Activated naive CD4-positive, alpha-beta T cell treated with anti-CD3 and anti-CD28 coated beads, Interleukin-2, amount 10 ng/mL, durations not matched to agents 7 days and 5 days (primary cell): ENCODE results near the gene ORM2.

Source experiments
- CTCF ChIA-PET: fragments of 350-600 bp; sonication (Branson Sonifier 250); formaldehyde crosslinking; loops from one replicate; lab custom pipeline; 2021; ENCODE audit warnings: antibody characterized with exemption; lab: Charles Lee
- DNase-seq: peaks from one replicate; pipeline ENCODE4 v3.0.0-alpha.2; 2020
- H3K27ac Mint-ChIP-seq: one replicate; pipeline ENCODE4 v1.8.0; 2021; ENCODE audit warnings: mild to moderate bottlenecking, moderate library complexity, mixed read lengths
- H3K27me3 Mint-ChIP-seq: one replicate; pipeline ENCODE4 v1.8.0; 2021; ENCODE audit warnings: mild to moderate bottlenecking, mixed read lengths
- H3K36me3 Mint-ChIP-seq: one replicate; pipeline ENCODE4 v1.8.0; 2021; ENCODE audit warnings: mixed read lengths
- H3K4me1 Mint-ChIP-seq: one replicate; pipeline ENCODE4 v1.8.0; 2021; ENCODE audit warnings: mixed read lengths
- H3K4me3 Mint-ChIP-seq: one replicate; pipeline ENCODE4 v1.8.0; 2021; ENCODE audit warnings: mild to moderate bottlenecking, moderate library complexity, mixed read lengths
- H3K9me3 Mint-ChIP-seq: one replicate; pipeline ENCODE4 v1.8.0; 2021; ENCODE audit warnings: mixed read lengths

Gene ORM2

GRCh38 chr9:114301798-114302565 lies 27.7 kb upstream of the ORM2 start:
- CTCF ChIA-PET: no interaction called here
- Mint-ChIP-seq H3K27ac (no peak overlapping the region), H3K27me3 (peaks cover 16% of the 10 kb centered on the region), H3K4me1 (no peaks in the 10 kb centered on the region), H3K4me3 (no peak overlapping the region), H3K36me3 (no peaks in the 10 kb centered on the region), H3K9me3 (no peaks in the 10 kb centered on the region)
- DNase-seq: no peak

- H3K4me3 Mint-ChIP-seq: no peak overlapping the region
- DNase-seq: no peak
- H3K27ac Mint-ChIP-seq: no peak overlapping the region
Measured at GRCh38 chr9:114302727-114303126, 26.9 kb upstream of the ORM2 start.

GRCh38 chr9:114303571-114303970 lies 26.1 kb upstream of the ORM2 start:
- H3K4me3 Mint-ChIP-seq: no peak overlapping the region
- no peak for DNase-seq
- H3K9me3 Mint-ChIP-seq: no peaks in the 10 kb centered on the region
- H3K36me3 Mint-ChIP-seq: no peaks in the 10 kb centered on the region
- H3K27ac Mint-ChIP-seq: no peak overlapping the region
- H3K4me1 Mint-ChIP-seq: no peaks in the 10 kb centered on the region
- peaks cover 20% of the 10 kb centered on the region for H3K27me3 Mint-ChIP-seq
- CTCF ChIA-PET: interaction anchor here (0.8 to 1.4 kb wide), 2 partner anchors 88 to 350 kb away, joined by 3 to 4 read pairs; no protein-coding TSS in a partner anchor

More at GRCh38 chr9:114302727-114303126, 26.9 kb upstream of the ORM2 start:
- Mint-ChIP-seq H3K27me3 (peaks cover 20% of the 10 kb centered on the region), H3K9me3 (no peaks in the 10 kb centered on the region), H3K4me1 (no peaks in the 10 kb centered on the region), H3K36me3 (no peaks in the 10 kb centered on the region)
- CTCF ChIA-PET: interaction anchor here (0.8 kb wide), 1 partner anchor 88 kb away, joined by 3 read pairs; no protein-coding TSS in a partner anchor

- CTCF ChIA-PET: interaction anchor here (1.2 to 1.4 kb wide), 2 partner anchors 146 to 349 kb away, joined by 3 to 4 read pairs; no protein-coding TSS in a partner anchor
- H3K36me3 Mint-ChIP-seq: no peaks in the 10 kb centered on the region
- no peak overlapping the region for H3K4me3 Mint-ChIP-seq
- H3K9me3 Mint-ChIP-seq: no peaks in the 10 kb centered on the region
- H3K4me1 Mint-ChIP-seq: no peaks in the 10 kb centered on the region
- peaks cover 20% of the 10 kb centered on the region for H3K27me3 Mint-ChIP-seq
- no peak overlapping the region for H3K27ac Mint-ChIP-seq
- no peak for DNase-seq
Measured at GRCh38 chr9:114303977-114304376, 25.7 kb upstream of the ORM2 start.

- peaks cover 20% of the 10 kb centered on the region for H3K27me3 Mint-ChIP-seq
- no peak overlapping the region for H3K4me3 Mint-ChIP-seq
Measured at GRCh38 chr9:114304416-114305188, 25.1 kb upstream of the ORM2 start.

GRCh38 chr9:114307899-114308267 lies 21.8 kb upstream of the ORM2 start:
- H3K4me3 Mint-ChIP-seq: no peak overlapping the region
- peaks cover 20% of the 10 kb centered on the region for H3K27me3 Mint-ChIP-seq
- no peaks in the 10 kb centered on the region for H3K9me3 Mint-ChIP-seq
- CTCF ChIA-PET: interaction anchor here (1.6 kb wide), 1 partner anchor 13 kb away, joined by 3 read pairs; no protein-coding TSS in a partner anchor
- H3K27ac Mint-ChIP-seq: no peak overlapping the region
- no peaks in the 10 kb centered on the region for H3K4me1 Mint-ChIP-seq
- DNase-seq: no peak
- H3K36me3 Mint-ChIP-seq: no peaks in the 10 kb centered on the region

More at GRCh38 chr9:114304416-114305188, 25.1 kb upstream of the ORM2 start:
- no peak for DNase-seq
- CTCF ChIA-PET: interaction anchor here (0.9 to 1.4 kb wide), 3 partner anchors 146 to 348 kb away, joined by 3 to 4 read pairs (median 3); no protein-coding TSS in a partner anchor
- Mint-ChIP-seq H3K4me1 (no peaks in the 10 kb centered on the region), H3K9me3 (no peaks in the 10 kb centered on the region), H3K36me3 (no peaks in the 10 kb centered on the region), H3K27ac (no peak overlapping the region)

- no peak overlapping the region for H3K27ac Mint-ChIP-seq
- H3K9me3 Mint-ChIP-seq: no peaks in the 10 kb centered on the region
- H3K4me1 Mint-ChIP-seq: no peaks in the 10 kb centered on the region
- H3K4me3 Mint-ChIP-seq: no peak overlapping the region
- CTCF ChIA-PET: interaction anchor here (1.6 kb wide), 1 partner anchor 12 kb away, joined by 3 read pairs; no protein-coding TSS in a partner anchor
- no peaks in the 10 kb centered on the region for H3K36me3 Mint-ChIP-seq
- peaks cover 20% of the 10 kb centered on the region for H3K27me3 Mint-ChIP-seq
- no peak for DNase-seq
Measured at GRCh38 chr9:114308361-114308950, 21.2 kb upstream of the ORM2 start.

- H3K36me3 Mint-ChIP-seq: no peaks in the 10 kb centered on the region
- CTCF ChIA-PET: interaction anchor here (0.9 to 1.6 kb wide), 3 partner anchors 12 to 227 kb away, joined by 3 read pairs; no protein-coding TSS in a partner anchor
- no peak overlapping the region for H3K27ac Mint-ChIP-seq
- H3K4me1 Mint-ChIP-seq: no peaks in the 10 kb centered on the region
- H3K4me3 Mint-ChIP-seq: no peak overlapping the region
- no peaks in the 10 kb centered on the region for H3K9me3 Mint-ChIP-seq
- no peak for DNase-seq
- peaks cover 19% of the 10 kb centered on the region for H3K27me3 Mint-ChIP-seq
Measured at GRCh38 chr9:114309096-114309495, 20.6 kb upstream of the ORM2 start.

- Mint-ChIP-seq H3K9me3 (no peaks in the 10 kb centered on the region), H3K36me3 (no peaks in the 10 kb centered on the region), H3K4me1 (no peaks in the 10 kb centered on the region), H3K4me3 (no peak overlapping the region), H3K27me3 (peaks cover 12% of the 10 kb centered on the region), H3K27ac (no peak overlapping the region)
- DNase-seq: no peak
- CTCF ChIA-PET: interaction anchor here (0.8 to 1.5 kb wide), 3 partner anchors 9 to 228 kb away, joined by 3 to 4 read pairs (median 3); no protein-coding TSS in a partner anchor
Measured at GRCh38 chr9:114310471-114311450, 18.9 kb upstream of the ORM2 start.

- Mint-ChIP-seq H3K4me3 (no peak overlapping the region), H3K9me3 (no peaks in the 10 kb centered on the region), H3K4me1 (no peaks in the 10 kb centered on the region), H3K36me3 (no peaks in the 10 kb centered on the region), H3K27ac (no peak overlapping the region), H3K27me3 (peaks cover 10% of the 10 kb centered on the region)
- CTCF ChIA-PET: interaction anchor here (1.5 kb wide), 1 partner anchor 21 kb away, joined by 4 read pairs; no protein-coding TSS in a partner anchor
- DNase-seq: no peak
Measured at GRCh38 chr9:114311571-114312512, 17.8 kb upstream of the ORM2 start.

GRCh38 chr9:114312513-114312875 lies 17.2 kb upstream of the ORM2 start:
- H3K27ac Mint-ChIP-seq: no peak overlapping the region
- H3K9me3 Mint-ChIP-seq: no peaks in the 10 kb centered on the region
- no peaks in the 10 kb centered on the region for H3K36me3 Mint-ChIP-seq
- no peak for DNase-seq
- CTCF ChIA-PET: no interaction called here
- no peaks in the 10 kb centered on the region for H3K4me1 Mint-ChIP-seq
- H3K4me3 Mint-ChIP-seq: no peak overlapping the region
- peaks cover 9% of the 10 kb centered on the region for H3K27me3 Mint-ChIP-seq

GRCh38 chr9:114313186-114313585 lies 16.5 kb upstream of the ORM2 start:
- Mint-ChIP-seq H3K27me3 (peaks cover 6% of the 10 kb centered on the region), H3K27ac (no peak overlapping the region), H3K9me3 (no peaks in the 10 kb centered on the region), H3K4me3 (no peak overlapping the region), H3K36me3 (no peaks in the 10 kb centered on the region), H3K4me1 (peaks cover 4% of the 10 kb centered on the region)
- CTCF ChIA-PET: no interaction called here
- DNase-seq: no peak
